ENCODE measurements around the gene OLFML2B.
A peak's percentile ranks its signal among the peaks of the same experiment; 100 is the strongest.
"Not testable (repeated sequence)": the region's sequence is repeated elsewhere in the genome, so short reads cannot be mapped to it uniquely, and the experiment has no call there.

OLFML2B gene

DNA sequence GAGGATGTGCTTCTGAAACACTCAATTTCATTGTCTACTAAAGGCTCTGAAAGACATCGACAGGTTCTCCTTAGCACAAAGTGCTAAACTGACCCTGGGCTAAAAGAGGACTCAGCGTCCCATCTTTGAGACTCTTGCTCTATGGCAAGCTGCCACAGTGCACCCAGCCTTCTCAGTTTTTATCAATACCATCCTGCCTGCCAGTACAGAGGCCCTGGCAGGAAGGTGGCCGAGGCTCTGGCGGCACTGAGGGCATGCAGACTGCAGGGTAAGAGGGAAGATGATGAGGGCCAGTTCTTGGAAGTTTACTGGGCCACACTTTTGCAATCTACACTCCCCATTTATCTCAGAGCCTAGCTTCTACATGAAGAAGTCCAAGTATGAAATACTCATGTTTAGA is 5.3 kb downstream of the OLFML2B start:
- H3K27ac ChIP-seq: no peak overlapping the region
- no peak for TF ChIP-seq Cebpa-rat (IDR thresholded peaks at IDR 0.05)
- peaks cover 1 to 11% (median 2%) of the 10 kb centered on the region in 11 experiments; a peak in 21 of 22 replicates for H3K9me3 ChIP-seq (replicated peaks in 1 of 11)
- H3K4me1 ChIP-seq: peaks cover 0 to 91% (median 3%) of the 10 kb centered on the region in 10 experiments; a peak in 7 of 20 replicates
- H3K4me2 ChIP-seq: peak overlapping the region in 2 of 11 experiments; percentile 94 to 99; a peak in 3 of 22 replicates
- H3K9ac ChIP-seq: no peak overlapping the region
- H4K20me1 ChIP-seq: peaks cover 0 to 7% (median 0%) of the 10 kb centered on the region in 11 experiments; a peak in 2 of 22 replicates
- no peak overlapping the region for H3K4me3 ChIP-seq
- peaks cover 0 to 66% (median 0%) of the 10 kb centered on the region in 11 experiments; a peak in 4 of 22 replicates for H3K36me3 ChIP-seq
- H3K27me3 ChIP-seq: peaks cover 0 to 15% (median 9%) of the 10 kb centered on the region in 11 experiments; a peak in 18 of 22 replicates

DNA sequence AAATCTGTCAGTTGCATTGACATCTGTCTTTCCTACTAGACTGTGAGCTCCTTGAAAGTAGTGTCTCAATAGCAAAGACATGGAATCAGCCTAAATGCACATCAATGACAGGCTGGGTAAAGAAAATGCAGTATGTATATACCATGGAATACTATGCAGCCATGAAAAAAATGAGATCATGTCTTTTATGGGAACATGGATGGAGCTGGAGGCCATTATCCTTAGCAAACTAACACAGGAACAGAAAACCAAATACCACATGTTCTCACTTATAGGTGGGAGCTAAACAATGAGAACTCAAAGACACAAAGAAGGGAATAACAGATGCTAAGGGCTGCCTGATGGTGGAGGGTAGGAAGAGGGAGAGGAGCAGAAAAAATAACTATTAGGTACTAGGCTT is 5.9 kb downstream of the OLFML2B start:
- not testable (repeated sequence) for H3K9ac ChIP-seq, H3K4me3 ChIP-seq, H4K20me1 ChIP-seq, H3K27me3 ChIP-seq, H3K27ac ChIP-seq
- peaks cover 0 to 85% (median 0%) of the 10 kb centered on the region in 10 experiments; a peak in 6 of 20 replicates for H3K4me1 ChIP-seq
- H3K9me3 ChIP-seq (replicated peaks in 1 of 11): peaks cover 7 to 17% (median 9%) of the 10 kb centered on the region in 11 experiments; a peak in 21 of 22 replicates
- peaks cover 0 to 72% (median 0%) of the 10 kb centered on the region in 11 experiments; a peak in 4 of 22 replicates for H3K36me3 ChIP-seq
- H3K4me2 ChIP-seq: peak overlapping the region in 2 of 11 experiments; percentile 62 to 94; a peak in 3 of 22 replicates

GRCh38 chr1:162016631-162017030 is 7.0 kb downstream of the OLFML2B start:
- Histone ChIP-seq H3K9ac (no peak overlapping the region), H4K20me1 (peaks cover 0 to 7% (median 0%) of the 10 kb centered on the region in 11 experiments; a peak in 2 of 22 replicates)
- TF ChIP-seq Cebpa-rat (IDR thresholded peaks at IDR 0.05): no peak

GRCh38 chr1:162015196-162015595 is 8.5 kb downstream of the OLFML2B start:
- Histone ChIP-seq H3K27ac (no peak overlapping the region), H3K36me3 (peaks cover 0 to 98% (median 0%) of the 10 kb centered on the region in 11 experiments; a peak in 4 of 22 replicates), H3K4me2 (peak overlapping the region in 2 of 11 experiments; percentile 61 to 62; a peak in 4 of 22 replicates), H3K4me1 (peaks cover 0 to 59% (median 0%) of the 10 kb centered on the region in 10 experiments; a peak in 6 of 20 replicates), H3K9ac (no peak overlapping the region), H3K27me3 (no peaks in the 10 kb centered on the region), H3K9me3 (replicated peaks in 1 of 11) (peaks cover 8 to 18% (median 12%) of the 10 kb centered on the region in 11 experiments; a peak in 21 of 22 replicates), H4K20me1 (peaks cover 0 to 7% (median 0%) of the 10 kb centered on the region in 11 experiments; a peak in 2 of 22 replicates), H3K4me3 (no peak overlapping the region)
- TF ChIP-seq Cebpa-rat (IDR thresholded peaks at IDR 0.05): no peak

More at GRCh38 chr1:162016631-162017030, 7.0 kb downstream of the OLFML2B start:
- peaks cover 8 to 18% (median 12%) of the 10 kb centered on the region in 11 experiments; a peak in 21 of 22 replicates for H3K9me3 ChIP-seq (replicated peaks in 1 of 11)
- H3K4me2 ChIP-seq: peak overlapping the region in 3 of 11 experiments; percentile 18 to 62 (median 61); a peak in 4 of 22 replicates
- H3K27me3 ChIP-seq: 0 out of 22 replicates have a peak, but pooled peaks cover 0 to 3% (median 0%) of the 10 kb centered on the region in 11 experiments
- peaks cover 0 to 73% (median 0%) of the 10 kb centered on the region in 10 experiments; a peak in 6 of 20 replicates for H3K4me1 ChIP-seq
- H3K4me3 ChIP-seq: no peak overlapping the region
- no peak overlapping the region for H3K27ac ChIP-seq
- peaks cover 0 to 84% (median 0%) of the 10 kb centered on the region in 11 experiments; a peak in 4 of 22 replicates for H3K36me3 ChIP-seq

DNA sequence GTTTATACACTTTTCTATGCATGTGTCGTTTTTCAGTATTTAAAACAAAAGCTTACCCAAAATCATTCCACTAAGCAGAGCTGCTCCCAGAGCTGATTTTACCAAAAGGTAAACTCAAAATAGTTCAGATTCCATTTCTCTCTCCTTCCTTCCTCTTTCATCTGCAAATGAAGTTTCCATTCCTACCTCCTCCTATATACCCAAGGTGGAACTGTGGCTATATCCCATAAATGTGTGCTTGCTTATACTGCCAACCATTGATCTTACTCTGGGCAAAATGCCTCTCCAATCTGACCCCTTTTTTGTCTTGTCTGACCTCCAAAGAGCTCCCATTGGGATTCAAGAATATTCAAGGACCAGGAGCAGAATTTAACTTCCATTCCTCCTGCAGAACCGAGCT is 9.5 kb downstream of the OLFML2B start:
- peaks cover 8 to 18% (median 12%) of the 10 kb centered on the region in 11 experiments; a peak in 21 of 22 replicates for H3K9me3 ChIP-seq (replicated peaks in 1 of 11)
- no peaks in the 10 kb centered on the region for H3K27me3 ChIP-seq
- no peaks in the 10 kb centered on the region; a peak in 2 of 22 replicates for H4K20me1 ChIP-seq
- no peak for TF ChIP-seq Cebpa-rat (IDR thresholded peaks at IDR 0.05)
- no peak overlapping the region for H3K27ac ChIP-seq
- peak overlapping the region in 2 of 11 experiments; percentile 23 to 62; a peak in 4 of 22 replicates for H3K4me2 ChIP-seq
- no peak overlapping the region for H3K9ac ChIP-seq
- H3K4me1 ChIP-seq: peaks cover 0 to 49% (median 0%) of the 10 kb centered on the region in 10 experiments; a peak in 6 of 20 replicates
- peaks cover 0 to 99% (median 0%) of the 10 kb centered on the region in 11 experiments; a peak in 4 of 22 replicates for H3K36me3 ChIP-seq
- H3K4me3 ChIP-seq: no peak overlapping the region

- Histone ChIP-seq H3K4me3 (no peak overlapping the region), H3K9ac (no peak overlapping the region), H3K4me2 (no peak overlapping the region), H3K27ac (no peak overlapping the region), H3K4me1 (peaks cover 0 to 46% (median 0%) of the 10 kb centered on the region in 10 experiments; a peak in 6 of 20 replicates), H3K27me3 (no peaks in the 10 kb centered on the region), H3K36me3 (peaks cover 0 to 95% (median 0%) of the 10 kb centered on the region in 11 experiments; a peak in 4 of 22 replicates), H4K20me1 (no peaks in the 10 kb centered on the region; a peak in 1 of 22 replicates), H3K9me3 (replicated peaks in 1 of 11) (peaks cover 8 to 18% (median 12%) of the 10 kb centered on the region in 11 experiments; a peak in 21 of 22 replicates)
- TF ChIP-seq Cebpa-rat (IDR thresholded peaks at IDR 0.05): no peak
Observed at GRCh38 chr1:162013289-162013688, 10.4 kb downstream of the OLFML2B start.

GRCh38 chr1:162011337-162012012 is 12.2 kb downstream of the OLFML2B start:
- H3K4me2 ChIP-seq: no peak overlapping the region
- peaks cover 0 to 50% (median 3%) of the 10 kb centered on the region in 10 experiments; a peak in 8 of 20 replicates for H3K4me1 ChIP-seq
- H3K36me3 ChIP-seq: peaks cover 0 to 83% (median 0%) of the 10 kb centered on the region in 11 experiments; a peak in 4 of 22 replicates
- TF ChIP-seq Cebpa-rat (IDR thresholded peaks at IDR 0.05): no peak
- H3K9me3 ChIP-seq (replicated peaks in 1 of 11): peaks cover 8 to 18% (median 12%) of the 10 kb centered on the region in 11 experiments; a peak in 21 of 22 replicates
- H4K20me1 ChIP-seq: no peaks in the 10 kb centered on the region
- no peaks in the 10 kb centered on the region for H3K27me3 ChIP-seq
- H3K9ac ChIP-seq: no peak overlapping the region
- no peak overlapping the region for H3K4me3 ChIP-seq
- no peak overlapping the region for H3K27ac ChIP-seq

GRCh38 chr1:162010175-162010506 is 13.5 kb downstream of the OLFML2B start:
- Histone ChIP-seq H3K4me3 (no peak overlapping the region), H3K27ac (no peak overlapping the region), H4K20me1 (no peaks in the 10 kb centered on the region), H3K9ac (no peak overlapping the region), H3K4me2 (no peak overlapping the region), H3K4me1 (peaks cover 0 to 53% (median 3%) of the 10 kb centered on the region in 10 experiments; a peak in 9 of 20 replicates), H3K9me3 (replicated peaks in 1 of 11) (peaks cover 8 to 18% (median 12%) of the 10 kb centered on the region in 11 experiments; a peak in 21 of 22 replicates), H3K36me3 (peaks cover 0 to 83% (median 0%) of the 10 kb centered on the region in 11 experiments; a peak in 4 of 22 replicates), H3K27me3 (no peaks in the 10 kb centered on the region)
- TF ChIP-seq Cebpa-rat (IDR thresholded peaks at IDR 0.05): no peak
